DND-41 (cell line): Measurements from ENCODE around the gene ATP6V1C2.

Experiments
- ATAC-seq: fragments of 200-7000 bp; cut with Tn5 transposase; 3 replicates; pipeline ENCODE4 v1.9.1; 2021; ENCODE audit warnings: low read depth; ENCODE audit not compliant: insufficient read depth
- DNase-seq: peaks from one replicate; pipeline ENCODE4 v3.0.0-alpha.2; 2020
- H2AFZ ChIP-seq: 2 replicates; pipeline ENCODE4 v1.6.0; 2012; ENCODE audit warnings: low read depth, low read length
- H3K27ac ChIP-seq: 2 replicates; pipeline ENCODE4 v1.5.1; 2012; ENCODE audit warnings: low read length, inconsistent platforms
- H3K27me3 ChIP-seq: fragments of 200-600 bp; sonication (generic); 2 replicates; pipeline ENCODE4 v1.6.0; 2012; ENCODE audit warnings: low read length, mild to moderate bottlenecking, inconsistent platforms; ENCODE audit not compliant: insufficient read depth, poor library complexity
- H3K36me3 ChIP-seq: 2 replicates; pipeline ENCODE4 v1.5.1; 2012; ENCODE audit warnings: low read length, inconsistent platforms; ENCODE audit not compliant: insufficient read depth
- H3K4me1 ChIP-seq: 2 replicates; pipeline ENCODE4 v1.5.1; 2012; ENCODE audit warnings: mild to moderate bottlenecking, low read length; ENCODE audit not compliant: insufficient read depth
- H3K4me2 ChIP-seq: 2 replicates; pipeline ENCODE4 v1.6.0; 2012; ENCODE audit warnings: mild to moderate bottlenecking, moderate library complexity, low read length, inconsistent platforms; ENCODE audit not compliant: insufficient read depth
- H3K4me3 ChIP-seq, 2 experiments: fragments of 200-600 bp in 1 of 2; shearing (Covaris generic) in 1 of 2; 2 replicates each; pipeline ENCODE4 v1.5.1; 2012 to 2016; ENCODE audit warnings: inconsistent platforms in 2 of 2, low read length in 2 of 2, mild to moderate bottlenecking in 2 of 2, low read depth in 1 of 2, moderate library complexity in 1 of 2
- H3K79me2 ChIP-seq: 2 replicates; pipeline ENCODE4 v1.6.0; 2012; ENCODE audit warnings: low read length, inconsistent platforms; ENCODE audit not compliant: insufficient read depth
- H3K9ac ChIP-seq: 2 replicates; pipeline ENCODE4 v1.6.0; 2012; ENCODE audit warnings: low read depth, mild to moderate bottlenecking, inconsistent platforms, low read length, moderate library complexity
- H3K9me3 ChIP-seq: 2 replicates; pipeline ENCODE4 v1.5.1; 2012; ENCODE audit warnings: low read length, moderate library complexity, mild to moderate bottlenecking, inconsistent platforms; ENCODE audit not compliant: insufficient read depth, severe bottlenecking
- H4K20me1 ChIP-seq: 2 replicates; pipeline ENCODE4 v1.6.0; 2012; ENCODE audit warnings: low read length; ENCODE audit not compliant: insufficient read depth
- CTCF ChIP-seq: IDR thresholded peaks from 2 replicates; pipeline ENCODE4 v1.5.1; 2012; ENCODE audit warnings: borderline replicate concordance, low read length, moderate library complexity, mild to moderate bottlenecking; ENCODE audit not compliant: poor library complexity, severe bottlenecking; ENCODE audit errors: extremely low read depth
- EZH2 ChIP-seq: IDR thresholded peaks from 3 replicates; pipeline ENCODE4 v1.6.1; 2012; ENCODE audit warnings: borderline replicate concordance, low read depth, mild to moderate bottlenecking, moderate library complexity, low read length, inconsistent platforms; ENCODE audit not compliant: severe bottlenecking

ATP6V1C2 gene

GRCh38 chr2:10772868-10773215 is 51.4 kb downstream of the ATP6V1C2 start:
- no peak overlapping the region for H3K27ac ChIP-seq
- H3K4me1 ChIP-seq, result no peaks in the 10 kb centered on the region
- no peak overlapping the region for H3K9ac ChIP-seq
- ATAC-seq, result no peak
- H3K27me3 ChIP-seq, result no peaks in the 10 kb centered on the region
- H2AFZ ChIP-seq, result no peak overlapping the region
- no peak for DNase-seq
- H3K36me3 ChIP-seq, result peaks cover 3% of the 10 kb centered on the region
- no peak overlapping the region for H3K4me2 ChIP-seq
- peaks cover 11% of the 10 kb centered on the region; the same call in 1 of the 2 replicates for H4K20me1 ChIP-seq
- no peaks in the 10 kb centered on the region for H3K79me2 ChIP-seq
- no peaks in the 10 kb centered on the region for H3K9me3 ChIP-seq
- no peak overlapping the region for H3K4me3 ChIP-seq
- TF ChIP-seq EZH2 (no peak), CTCF (no peak)

GRCh38 chr2:10773821-10774341 is 52.5 kb downstream of the ATP6V1C2 start:
- Histone ChIP-seq H3K79me2 (no peaks in the 10 kb centered on the region), H3K9ac (no peak overlapping the region), H3K27me3 (no peaks in the 10 kb centered on the region), H3K36me3 (peaks cover 13% of the 10 kb centered on the region), H3K27ac (no peak overlapping the region), H3K9me3 (no peaks in the 10 kb centered on the region), H3K4me3 (no peak overlapping the region), H2AFZ (no peak overlapping the region), H4K20me1 (peaks cover 21% of the 10 kb centered on the region), H3K4me2 (no peak overlapping the region), H3K4me1 (no peaks in the 10 kb centered on the region)
- ATAC-seq, result no peak
- no peak for TF ChIP-seq CTCF
- no peak for TF ChIP-seq EZH2
- no peak for DNase-seq

- H3K79me2 ChIP-seq, result no peaks in the 10 kb centered on the region
- peaks cover 21% of the 10 kb centered on the region for H4K20me1 ChIP-seq
- no peak overlapping the region for H3K9ac ChIP-seq
- H3K4me1 ChIP-seq, result no peaks in the 10 kb centered on the region
- H3K4me3 ChIP-seq, result no peak overlapping the region
- ATAC-seq (no peak), DNase-seq (no peak)
- no peak overlapping the region for H2AFZ ChIP-seq
- peaks cover 13% of the 10 kb centered on the region for H3K36me3 ChIP-seq
- H3K4me2 ChIP-seq, result no peak overlapping the region
- no peaks in the 10 kb centered on the region for H3K27me3 ChIP-seq
- no peak overlapping the region for H3K27ac ChIP-seq
- TF ChIP-seq EZH2 (no peak), CTCF (no peak)
- no peaks in the 10 kb centered on the region for H3K9me3 ChIP-seq
Observed at GRCh38 chr2:10774394-10774793, 53.0 kb downstream of the ATP6V1C2 start.
